Adrenal gland (tissue), 5 donors: Measurements from ENCODE around the gene POTEJ.
"Not testable (repeated sequence)": the region's sequence is repeated elsewhere in the genome, so short reads cannot be mapped to it uniquely, and the experiment has no call there.

ENCODE experiments used
- POLR2A ChIP-seq, 2 donors: fragments of 450-650 bp; IDR thresholded peaks; one replicate each; pipeline ENCODE4 v1.6.1; 2017; ENCODE audit warnings: antibody characterized with exemption in 2 of 2, mild to moderate bottlenecking in 2 of 2, moderate library complexity in 1 of 2
- TF ChIP-seq, protein P1 (sequence below), 6 experiments: fragments of 450-650 bp in 4 of 6; fragments of 200-600 bp in 2 of 6; sonication (generic) in 1 of 6; IDR thresholded peaks; 1 replicate in 5 of 6; 2 replicates in 1 of 6; pipeline versions ENCODE4 v1.5.1 to v1.8.0; 2016 to 2021; ENCODE audit warnings: antibody characterized with exemption in 6 of 6, mild to moderate bottlenecking in 2 of 6, moderate library complexity in 1 of 6
- donor health status: DM: no; HTN: no; CAD: no.

DNA sequence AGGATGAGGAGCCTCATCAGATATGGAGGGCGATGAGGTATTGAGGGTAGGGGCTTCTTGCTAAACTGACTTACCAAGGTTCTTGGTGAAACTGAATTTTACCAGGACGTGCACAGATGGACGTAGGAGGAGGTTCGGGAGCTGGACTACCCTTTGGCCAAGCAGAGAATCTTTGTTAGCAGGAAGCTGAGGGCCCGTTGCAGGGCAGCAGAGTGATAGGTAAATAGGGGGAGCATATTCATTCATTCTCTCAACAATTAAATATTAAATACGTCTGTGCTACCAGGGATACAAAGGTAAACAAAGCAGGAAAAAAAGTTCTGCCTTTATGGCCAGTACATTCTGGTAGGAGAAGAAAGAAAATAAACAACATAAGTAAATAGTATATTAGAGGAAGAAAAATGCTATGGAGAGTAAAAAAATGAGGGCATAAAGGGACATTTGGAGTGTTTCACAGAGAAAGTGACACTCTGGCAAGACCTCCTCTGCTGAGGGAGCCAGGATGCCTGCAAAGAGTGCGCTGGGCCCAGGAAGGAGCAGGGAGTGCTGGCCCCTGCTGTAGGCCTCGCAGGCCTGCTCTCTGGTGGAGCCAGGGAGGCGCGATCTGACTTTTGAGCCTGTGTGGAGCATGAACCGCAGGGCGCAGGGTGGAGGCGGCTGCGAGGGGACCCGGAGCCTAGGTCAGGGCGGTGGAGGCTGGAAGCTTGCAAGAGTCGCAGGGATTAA, 2.8 kb upstream of the POTEJ start:
- TF ChIP-seq, protein P1, sequence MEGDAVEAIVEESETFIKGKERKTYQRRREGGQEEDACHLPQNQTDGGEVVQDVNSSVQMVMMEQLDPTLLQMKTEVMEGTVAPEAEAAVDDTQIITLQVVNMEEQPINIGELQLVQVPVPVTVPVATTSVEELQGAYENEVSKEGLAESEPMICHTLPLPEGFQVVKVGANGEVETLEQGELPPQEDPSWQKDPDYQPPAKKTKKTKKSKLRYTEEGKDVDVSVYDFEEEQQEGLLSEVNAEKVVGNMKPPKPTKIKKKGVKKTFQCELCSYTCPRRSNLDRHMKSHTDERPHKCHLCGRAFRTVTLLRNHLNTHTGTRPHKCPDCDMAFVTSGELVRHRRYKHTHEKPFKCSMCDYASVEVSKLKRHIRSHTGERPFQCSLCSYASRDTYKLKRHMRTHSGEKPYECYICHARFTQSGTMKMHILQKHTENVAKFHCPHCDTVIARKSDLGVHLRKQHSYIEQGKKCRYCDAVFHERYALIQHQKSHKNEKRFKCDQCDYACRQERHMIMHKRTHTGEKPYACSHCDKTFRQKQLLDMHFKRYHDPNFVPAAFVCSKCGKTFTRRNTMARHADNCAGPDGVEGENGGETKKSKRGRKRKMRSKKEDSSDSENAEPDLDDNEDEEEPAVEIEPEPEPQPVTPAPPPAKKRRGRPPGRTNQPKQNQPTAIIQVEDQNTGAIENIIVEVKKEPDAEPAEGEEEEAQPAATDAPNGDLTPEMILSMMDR (IDR thresholded peaks at IDR 0.05), result not testable (repeated sequence)
- TF ChIP-seq POLR2A (IDR thresholded peaks at IDR 0.05), result not testable (repeated sequence)
